GM21825 (cell line): ENCODE measurements around the gene FAM171A1.

ENCODE experiments used
- ATAC-seq: cut with Tn5 transposase; IDR thresholded peaks from one replicate; pipeline ENCODE4 v1.9.1; 2021; ENCODE audit warnings: mild to moderate bottlenecking, moderate library complexity; ENCODE audit not compliant: unreplicated experiment

Gene FAM171A1

GRCh38 chr10:15253951-15254807 is 116.9 kb downstream of the FAM171A1 start:
- ATAC-seq: peak; percentile 18

DNA sequence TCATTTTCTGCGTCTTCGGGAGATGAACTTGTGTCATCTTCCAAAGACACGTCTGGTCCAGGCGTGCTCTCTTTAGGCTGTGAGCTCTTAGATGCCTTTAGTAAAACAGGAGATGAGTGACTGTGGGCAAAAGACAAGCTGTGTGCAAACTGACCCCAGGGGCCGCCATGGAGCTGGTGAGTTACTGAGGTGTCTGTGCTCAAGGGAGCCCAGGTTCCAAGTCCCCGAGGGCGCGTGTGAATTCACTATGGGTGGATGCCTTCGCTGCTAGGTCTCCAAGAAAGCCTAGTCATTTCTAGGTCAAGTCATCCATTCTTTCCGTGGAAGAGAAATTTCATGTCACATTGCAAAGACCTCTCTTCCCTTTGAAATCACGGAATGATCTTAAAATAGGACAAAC is 118.7 kb downstream of the FAM171A1 start:
- ATAC-seq: no peak

- ATAC-seq: no peak
These were observed 119.2 kb downstream of the FAM171A1 start for GRCh38 chr10:15251791-15252380.

GRCh38 chr10:15245530-15245929 is 125.6 kb downstream of the FAM171A1 start:
- no peak for ATAC-seq

DNA sequence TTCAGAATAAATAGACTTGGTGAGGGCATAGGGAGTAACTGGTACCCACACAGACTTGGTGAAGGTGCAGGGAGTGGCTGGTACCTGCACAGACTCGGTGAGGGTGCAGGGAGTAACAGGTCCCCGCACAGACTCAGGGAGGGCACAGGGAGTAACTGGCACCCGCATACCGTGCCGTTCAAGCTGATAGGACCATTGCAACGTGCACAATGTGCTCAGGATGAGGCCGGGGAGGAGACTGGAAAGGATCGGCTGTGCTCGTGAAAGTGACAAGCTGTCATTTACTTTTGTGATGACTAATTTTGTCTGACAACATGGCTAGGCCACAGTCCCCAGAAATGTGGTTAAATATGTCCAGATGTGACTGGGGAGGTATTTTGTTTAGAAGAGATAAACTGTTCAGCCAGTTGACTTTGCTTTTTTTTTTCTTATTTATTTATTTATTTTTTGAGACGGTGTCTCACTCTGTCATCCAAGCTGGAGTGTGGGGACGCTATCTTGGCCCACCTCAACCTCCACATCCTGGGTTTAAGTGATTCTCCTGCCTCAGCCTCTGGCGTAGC is 126.4 kb downstream of the FAM171A1 start:
- no peak for ATAC-seq

GRCh38 chr10:15242261-15242840 is 128.7 kb downstream of the FAM171A1 start:
- no peak for ATAC-seq

DNA sequence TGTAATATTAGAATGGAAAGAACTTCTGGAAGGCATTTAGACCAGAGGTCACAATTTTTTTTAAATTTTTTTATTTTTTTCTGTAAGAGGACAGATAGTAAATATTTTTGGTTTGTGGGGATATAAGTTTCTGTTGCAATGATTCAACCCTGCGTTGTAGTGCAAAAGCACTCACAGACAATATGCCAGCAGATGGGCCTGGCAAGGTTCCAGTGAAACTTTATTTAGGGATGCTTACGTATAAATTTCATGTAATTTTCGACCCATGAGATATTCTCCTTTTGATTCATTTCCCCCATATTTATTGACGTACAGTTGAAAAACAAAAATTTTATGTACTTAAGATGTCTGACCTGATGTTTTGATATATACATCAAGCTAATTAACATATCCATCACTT is 129.8 kb downstream of the FAM171A1 start:
- no peak for ATAC-seq

DNA sequence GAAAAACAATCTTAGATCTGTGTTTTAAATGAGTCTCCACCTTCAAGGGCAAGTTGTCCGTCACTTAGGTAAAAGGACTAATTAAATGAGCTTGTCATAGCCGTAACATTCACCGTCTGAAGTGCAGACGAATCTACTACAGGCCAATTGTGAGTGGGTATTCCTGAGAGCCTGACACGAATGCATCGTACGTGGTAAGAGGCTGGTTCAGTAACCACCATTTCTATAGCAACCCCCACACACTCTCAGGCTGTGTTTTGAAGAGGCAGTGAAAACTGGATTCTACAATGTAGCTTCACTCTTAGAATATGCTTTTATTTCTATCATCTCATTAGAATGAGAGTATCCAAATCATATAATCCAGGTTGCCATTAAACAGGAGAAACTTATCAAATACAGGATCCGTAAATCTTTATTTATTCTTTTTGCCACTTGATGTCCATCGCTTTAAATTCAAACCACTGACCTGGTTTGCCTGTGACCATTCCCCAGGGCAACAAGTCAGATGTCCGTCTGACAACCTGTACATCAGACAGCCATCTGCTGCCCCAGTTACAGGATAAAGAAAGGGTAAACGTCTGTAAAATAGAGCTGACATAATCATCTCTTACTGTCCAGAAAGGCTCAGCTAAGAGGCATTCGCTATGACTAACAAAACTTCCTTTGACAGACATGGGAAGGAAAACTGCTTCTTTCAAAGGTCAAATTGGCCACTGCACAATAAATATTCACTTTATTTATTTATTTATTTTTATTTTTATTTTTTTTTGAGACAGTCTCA is 132.3 kb downstream of the FAM171A1 start:
- no peak for ATAC-seq

DNA sequence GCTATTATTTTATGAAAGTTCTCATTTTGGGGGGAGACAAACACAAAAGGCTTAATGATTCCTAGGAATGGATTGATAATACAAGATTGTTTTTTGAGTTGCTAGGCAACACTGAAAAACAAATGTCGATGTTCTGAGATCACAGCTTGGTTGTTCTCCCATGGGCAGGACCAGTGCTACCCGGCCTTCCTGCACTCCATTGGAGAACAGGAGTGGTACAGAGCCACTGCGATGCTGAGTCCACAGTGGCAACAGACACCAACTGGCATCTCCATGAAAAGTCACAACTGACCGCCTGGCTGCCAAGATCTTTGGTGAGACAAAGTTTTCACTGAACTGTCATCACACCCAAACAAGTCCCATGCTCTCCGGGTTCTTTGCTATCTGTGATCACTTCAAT is 133.7 kb downstream of the FAM171A1 start:
- ATAC-seq: no peak

DNA sequence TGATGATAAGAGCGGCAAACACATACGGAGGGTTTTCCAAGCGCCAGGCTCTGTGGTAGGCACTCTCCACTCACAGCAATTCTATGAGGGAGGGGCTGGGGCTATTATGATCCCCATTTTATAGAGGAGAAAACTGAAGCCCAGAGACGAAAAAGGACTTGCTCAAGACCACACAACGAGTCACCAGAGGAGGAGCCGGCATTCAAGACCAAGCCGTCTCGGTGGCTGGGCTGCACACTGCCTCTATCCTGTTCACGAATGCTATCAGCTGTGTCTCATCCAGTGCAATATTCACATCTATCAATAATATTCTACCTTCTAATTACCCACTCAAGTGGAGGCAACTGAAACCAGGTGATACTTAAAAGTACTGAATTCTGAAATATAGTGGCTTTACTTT is 134.7 kb downstream of the FAM171A1 start:
- ATAC-seq: no peak

- no peak for ATAC-seq
These were observed 138.8 kb downstream of the FAM171A1 start for GRCh38 chr10:15232279-15232678.

- ATAC-seq: no peak
These were observed 139.7 kb downstream of the FAM171A1 start for GRCh38 chr10:15231426-15231825.

DNA sequence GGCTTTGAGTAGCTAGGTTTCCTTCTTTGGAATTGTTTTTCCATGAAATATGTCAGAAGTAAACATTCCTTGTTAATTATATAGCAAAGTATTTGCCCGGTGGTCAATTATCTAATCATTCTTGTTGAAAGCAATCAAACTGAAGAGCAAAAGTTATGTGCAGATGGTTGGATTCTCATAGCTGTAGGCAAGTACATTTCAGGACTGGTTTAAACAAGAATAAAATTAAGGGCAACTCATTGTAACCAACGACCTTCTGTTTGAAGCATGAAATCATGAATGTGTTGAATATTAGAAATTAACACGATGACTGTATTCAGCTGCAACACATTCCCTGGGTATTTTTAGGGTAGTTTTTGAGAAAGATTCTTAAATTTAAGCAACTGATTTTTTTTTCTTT is 140.8 kb downstream of the FAM171A1 start:
- no peak for ATAC-seq

DNA sequence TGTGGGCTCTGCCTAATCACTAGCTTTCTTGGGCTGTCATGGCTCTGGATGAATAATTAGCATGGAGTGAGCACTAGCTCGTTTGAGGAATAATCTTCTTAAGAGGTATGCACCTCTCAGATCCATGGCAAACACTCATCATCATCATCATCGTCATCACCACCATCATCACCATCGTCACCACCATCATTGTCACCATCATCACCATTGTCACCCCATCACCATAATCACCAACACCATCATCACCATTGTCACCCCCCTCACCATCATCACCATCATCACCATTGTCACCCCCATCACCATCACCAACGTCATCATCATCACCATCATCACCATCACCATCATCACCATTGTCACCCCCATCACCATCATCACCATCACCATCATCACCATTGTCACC is 141.8 kb downstream of the FAM171A1 start:
- ATAC-seq: no peak

- no peak for ATAC-seq
These were observed 142.7 kb downstream of the FAM171A1 start for GRCh38 chr10:15228426-15228825.

- no peak for ATAC-seq
These were observed 143.3 kb downstream of the FAM171A1 start for GRCh38 chr10:15227611-15228372.

- no peak for ATAC-seq
These were observed 145.6 kb downstream of the FAM171A1 start for GRCh38 chr10:15225511-15225910.

DNA sequence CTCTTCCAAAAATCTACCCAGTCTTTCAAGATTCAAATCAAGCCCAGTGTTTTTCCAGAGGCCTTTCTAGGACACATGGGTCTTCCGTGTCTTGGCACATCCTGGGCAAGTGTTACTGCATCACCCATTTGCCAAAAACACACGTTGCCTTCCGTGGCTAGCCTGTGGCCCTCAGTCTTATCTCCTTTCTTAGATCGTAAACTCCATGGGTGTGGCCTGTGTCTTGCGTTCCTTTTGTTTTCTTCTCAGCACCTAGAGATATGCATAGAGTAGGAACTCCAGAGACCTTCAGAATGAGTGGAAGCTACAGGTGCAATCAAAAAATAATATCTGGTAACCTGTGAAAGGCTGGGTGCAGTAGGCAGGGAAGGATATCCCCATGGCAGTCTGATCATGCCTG is 146.1 kb downstream of the FAM171A1 start:
- ATAC-seq: no peak

DNA sequence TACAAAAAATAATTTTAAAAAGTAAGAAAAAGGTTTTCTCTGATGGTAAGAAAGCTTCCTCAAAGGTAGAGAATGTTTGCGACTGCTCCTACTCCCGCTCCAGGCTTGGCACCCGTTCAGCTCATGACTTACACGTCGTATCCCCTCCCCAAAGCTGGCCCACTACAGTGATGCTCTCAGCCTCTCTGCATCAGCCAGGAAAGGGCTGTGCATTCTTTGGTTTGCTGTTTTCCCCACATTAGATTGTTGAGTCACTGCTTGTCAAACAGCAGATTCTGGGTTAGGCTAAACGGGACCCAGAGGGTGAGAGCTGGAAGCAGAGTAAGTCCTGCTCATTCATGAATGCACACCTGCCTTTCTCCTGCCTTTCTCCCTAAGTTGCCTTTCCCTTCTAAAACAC is 147.9 kb downstream of the FAM171A1 start:
- ATAC-seq: no peak

DNA sequence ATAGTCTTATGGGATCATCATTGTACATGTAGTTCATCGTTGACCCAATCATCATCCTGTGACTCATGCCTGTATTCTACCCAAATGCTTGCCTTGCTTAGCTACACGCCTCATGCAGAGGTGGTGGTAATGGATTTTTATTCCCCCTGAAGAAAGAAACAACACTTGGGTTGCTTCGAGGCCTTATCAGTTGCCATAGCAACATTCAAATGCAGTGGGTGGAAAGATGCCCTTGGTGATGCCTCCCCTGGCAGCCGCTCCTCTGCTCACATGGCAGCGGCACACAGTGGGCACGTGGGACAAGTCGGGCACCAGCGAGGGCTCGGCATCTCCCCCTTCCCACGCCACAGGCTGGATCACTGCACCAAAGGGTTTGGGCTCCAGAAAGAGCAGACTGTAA is 148.6 kb downstream of the FAM171A1 start:
- ATAC-seq: no peak
